Lung (tissue), 12 donors: ENCODE results near the gene PRR30. TPM values are rescaled to one million over a fixed set of nuclear protein-coding genes. Genes with fewer than 3 reads are reported as not detected.

ENCODE experiments used
- ATAC-seq: fragments of 200-7000 bp; cut with Tn5 transposase; one replicate; pipeline ENCODE4 v1.9.1; 2020; ENCODE audit warnings: moderate number of reproducible peaks; ENCODE audit not compliant: insufficient read depth, low FRiP score
- DNase-seq, 3 donors: peaks; one replicate each; pipeline ENCODE4 v3.0.0-alpha.2; 2013 to 2017
- H3K27ac ChIP-seq, 2 donors: one replicate each; pipeline ENCODE4 v1.5.1; 2013; ENCODE audit warnings: mild to moderate bottlenecking in 2 of 2, moderate library complexity in 2 of 2, control low read depth in 1 of 2, inconsistent platforms in 1 of 2, low read depth in 1 of 2, low read length in 1 of 2
- H3K27me3 ChIP-seq, 3 donors: one replicate each; pipeline ENCODE4 v1.5.1; 2013; ENCODE audit warnings: low read length in 2 of 3; ENCODE audit not compliant: control insufficient read depth in 3 of 3, insufficient read depth in 3 of 3
- H3K36me3 ChIP-seq, 4 donors: one replicate each; pipeline ENCODE4 v1.5.1; 2013; ENCODE audit warnings: low read length in 4 of 4, mild to moderate bottlenecking in 1 of 4, moderate library complexity in 1 of 4; ENCODE audit not compliant: control insufficient read depth in 4 of 4, insufficient read depth in 4 of 4
- H3K4me1 ChIP-seq, 5 donors: one replicate each; pipeline ENCODE4 v1.5.1; 2013; ENCODE audit warnings: low read length in 5 of 5, mild to moderate bottlenecking in 2 of 5, moderate library complexity in 1 of 5; ENCODE audit not compliant: control insufficient read depth in 5 of 5, insufficient read depth in 5 of 5
- H3K4me3 ChIP-seq: one replicate; pipeline ENCODE4 v1.5.1; 2013; ENCODE audit warnings: mild to moderate bottlenecking, control low read depth, moderate library complexity
- H3K9ac ChIP-seq, 2 donors: one replicate each; pipeline ENCODE4 v1.5.1; 2013; ENCODE audit warnings: low read length in 2 of 2, control low read depth in 1 of 2; ENCODE audit not compliant: insufficient read depth in 1 of 2
- H3K9me3 ChIP-seq, 4 donors: one replicate each; pipeline ENCODE4 v1.5.1; 2013; ENCODE audit warnings: low read length in 3 of 4, mild to moderate bottlenecking in 1 of 4, moderate library complexity in 1 of 4; ENCODE audit not compliant: control insufficient read depth in 4 of 4, insufficient read depth in 3 of 4
- WGBS, 2 donors: extraction: QIAGEN DNeasy Blood & Tissue Kit; methylation state at CpG; one replicate each; pipeline ENCODE4 v1.1.7; 2013; 5-methylcytosine and 5-hydroxymethylcytosine counted together
- polyA plus RNA-seq, 2 donors: library from polyadenylated mRNA; stranded (reverse); fragments of 200-250 nt; gene quantifications; one replicate each; pipeline ENCODE4 v1.2.1, GENCODE V29; 2013
- total RNA-seq, 2 donors: library from RNA; depleted of rRNA in 1 of 2; stranded (reverse); fragments of >200 nt in 1 of 2; gene quantifications; one replicate each; pipeline ENCODE4 v1.2.1, GENCODE V29; 2014 to 2021
- TF ChIP-seq, protein P1 (sequence below): IDR thresholded peaks from 2 replicates; pipeline ENCODE4 v1.5.1; 2012; ENCODE audit warnings: mild to moderate bottlenecking; ENCODE audit errors: control extremely low read depth, extremely low read depth
- donor health status: control.
- donor health status: control.
- donor health status: Bipolar disorder and iron deficiency.
- donor health status: healthy.
- donor health status: DM: yes; HTN: yes; CAD: no.

PRR30 gene
- total and polyA plus RNA-seq, 4 donors, result not detected

DNA sequence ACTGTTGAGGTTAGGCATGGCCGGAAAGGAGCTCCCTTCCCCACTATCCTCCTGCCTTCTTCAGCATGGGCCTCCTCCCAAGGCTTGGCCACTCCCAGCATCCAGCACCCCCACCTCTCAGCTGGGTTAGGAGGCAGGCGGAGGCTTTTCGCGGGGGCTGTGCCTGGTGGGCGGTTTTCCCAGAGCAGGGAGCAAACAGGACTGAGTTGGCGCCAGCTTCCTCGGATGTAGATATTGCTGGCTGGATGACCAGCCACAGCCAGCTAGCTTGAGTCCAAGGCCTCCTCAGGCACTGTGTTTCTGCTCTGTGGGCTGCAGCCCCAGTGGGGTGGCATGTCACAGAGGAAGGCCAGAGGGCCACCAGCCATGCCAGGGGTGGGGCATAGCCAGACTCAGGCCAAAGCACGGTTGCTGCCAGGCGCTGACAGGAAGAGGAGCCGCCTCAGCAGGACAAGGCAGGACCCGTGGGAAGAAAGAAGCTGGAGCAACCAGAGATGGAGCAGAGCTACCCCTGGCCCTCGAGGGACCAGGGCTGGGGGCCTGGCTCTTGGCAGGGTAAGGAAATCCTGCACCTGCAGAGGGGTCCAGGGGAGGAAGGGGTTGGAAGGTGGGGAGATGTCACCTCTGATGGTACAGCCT, 9.7 kb upstream of the PRR30 start, which contains the start of gene TCF23:
TSS of gene TCF23 (plus strand) at position 204 of the 639 bp plus-strand sequence. CDS start at position 334, 130 bp downstream.
- no peaks in the 10 kb centered on the region for H3K27me3 ChIP-seq
- DNase-seq (peak in 2 of 3 donors; percentile 37 to 42), ATAC-seq (no peak)
- 73 to 79% methylated on average over 12 of the region's 12 CpGs for WGBS, 2 donors
- no peaks in the 10 kb centered on the region for H3K36me3 ChIP-seq
- H3K4me1 ChIP-seq, result no peaks in the 10 kb centered on the region
- no peak within 1 kb of the TSS for H3K27ac ChIP-seq
- no peak within 1 kb of the TSS for H3K4me3 ChIP-seq
- TF ChIP-seq, protein P1, sequence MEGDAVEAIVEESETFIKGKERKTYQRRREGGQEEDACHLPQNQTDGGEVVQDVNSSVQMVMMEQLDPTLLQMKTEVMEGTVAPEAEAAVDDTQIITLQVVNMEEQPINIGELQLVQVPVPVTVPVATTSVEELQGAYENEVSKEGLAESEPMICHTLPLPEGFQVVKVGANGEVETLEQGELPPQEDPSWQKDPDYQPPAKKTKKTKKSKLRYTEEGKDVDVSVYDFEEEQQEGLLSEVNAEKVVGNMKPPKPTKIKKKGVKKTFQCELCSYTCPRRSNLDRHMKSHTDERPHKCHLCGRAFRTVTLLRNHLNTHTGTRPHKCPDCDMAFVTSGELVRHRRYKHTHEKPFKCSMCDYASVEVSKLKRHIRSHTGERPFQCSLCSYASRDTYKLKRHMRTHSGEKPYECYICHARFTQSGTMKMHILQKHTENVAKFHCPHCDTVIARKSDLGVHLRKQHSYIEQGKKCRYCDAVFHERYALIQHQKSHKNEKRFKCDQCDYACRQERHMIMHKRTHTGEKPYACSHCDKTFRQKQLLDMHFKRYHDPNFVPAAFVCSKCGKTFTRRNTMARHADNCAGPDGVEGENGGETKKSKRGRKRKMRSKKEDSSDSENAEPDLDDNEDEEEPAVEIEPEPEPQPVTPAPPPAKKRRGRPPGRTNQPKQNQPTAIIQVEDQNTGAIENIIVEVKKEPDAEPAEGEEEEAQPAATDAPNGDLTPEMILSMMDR, result no peak
- no peak within 1 kb of the TSS for H3K9ac ChIP-seq
- H3K9me3 ChIP-seq, result no peaks in the 10 kb centered on the region

DNA sequence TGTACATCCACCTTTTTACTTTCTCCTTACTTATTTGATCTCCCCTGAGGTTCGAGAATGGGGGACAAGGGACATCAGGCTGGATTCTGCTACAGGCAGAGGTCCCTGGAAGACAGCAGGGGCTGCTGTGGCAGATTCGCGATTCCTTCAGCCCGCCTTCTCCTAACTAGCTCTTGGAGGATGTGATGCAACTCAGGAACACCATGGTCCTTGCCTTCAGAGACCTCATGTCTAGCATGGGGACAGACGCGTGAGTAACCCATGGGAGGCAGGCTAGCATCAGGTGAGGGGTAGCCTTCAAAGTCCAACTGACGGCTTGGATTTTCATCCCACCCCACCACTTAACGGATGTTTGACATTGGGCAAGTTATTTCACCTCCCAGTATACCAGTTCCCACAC, 8.7 kb upstream of the PRR30 start:
- Histone ChIP-seq H3K4me3 (no peak overlapping the region), H3K36me3 (no peaks in the 10 kb centered on the region), H3K27me3 (peaks cover 0 to 2% (median 0%) of the 10 kb centered on the region in 3 donors), H3K9me3 (no peaks in the 10 kb centered on the region), H3K9ac (no peak overlapping the region), H3K27ac (no peak overlapping the region), H3K4me1 (no peaks in the 10 kb centered on the region)
- ATAC-seq, result no peak
- TF ChIP-seq, protein P1, result no peak
- WGBS, 2 donors, result 90 to 95% methylated on average over 8 of the region's 8 CpGs
- DNase-seq, result no peak

DNA sequence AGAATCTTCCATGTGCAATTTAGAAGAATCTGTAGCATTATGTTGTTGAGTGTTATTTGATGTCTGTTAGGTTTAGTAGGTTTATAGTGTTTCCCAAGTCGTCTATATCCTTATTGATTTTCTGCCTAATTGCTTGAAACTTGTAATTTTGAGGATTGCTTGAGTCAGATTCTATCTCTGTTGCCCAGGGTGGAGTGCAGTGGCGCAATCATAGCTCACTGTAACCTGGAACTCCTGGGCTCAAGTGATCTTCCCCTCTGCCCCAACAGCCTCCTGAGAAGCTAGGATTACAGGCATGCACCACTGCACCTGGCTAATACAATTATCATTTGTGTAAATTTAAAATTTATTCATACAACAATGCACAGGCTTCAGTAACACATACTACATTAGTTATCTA, 6.5 kb upstream of the PRR30 start:
- no peak for DNase-seq
- Histone ChIP-seq H3K4me1 (no peaks in the 10 kb centered on the region), H3K4me3 (no peak overlapping the region), H3K9me3 (no peaks in the 10 kb centered on the region), H3K27me3 (peaks cover 0 to 2% (median 0%) of the 10 kb centered on the region in 3 donors), H3K36me3 (no peaks in the 10 kb centered on the region), H3K9ac (no peak overlapping the region), H3K27ac (no peak overlapping the region)
- WGBS, 2 donors, result 81 to 89% methylated on average over 2 of the region's 2 CpGs
- no peak for ATAC-seq
- TF ChIP-seq, protein P1, result no peak

DNA sequence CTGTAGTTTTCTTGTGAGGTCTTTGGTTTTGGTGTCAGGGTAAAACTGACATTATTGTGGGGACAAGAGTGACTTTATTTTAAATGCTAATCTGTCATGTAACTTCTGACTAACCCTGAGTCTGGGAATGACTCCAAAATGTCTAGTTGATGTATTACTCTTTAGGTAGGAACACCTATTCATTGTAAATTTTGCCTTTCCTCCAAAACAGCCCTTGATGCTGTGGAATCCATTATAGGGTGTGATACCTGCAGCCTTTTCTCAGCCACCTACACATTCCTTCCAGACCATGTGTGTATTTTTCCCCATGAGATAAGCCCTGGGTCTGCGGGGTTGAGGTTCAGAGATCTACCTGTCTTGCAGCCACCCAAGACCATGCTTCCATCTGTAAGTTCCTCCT, 4.1 kb upstream of the PRR30 start:
- no peaks in the 10 kb centered on the region for H3K4me1 ChIP-seq
- WGBS, 2 donors, result 68 to 92% methylated on average over 1 of the region's 1 CpG

More for the DNA sequence above, 4.1 kb upstream of the PRR30 start:
- Histone ChIP-seq H3K9ac (no peak overlapping the region), H3K9me3 (no peaks in the 10 kb centered on the region), H3K36me3 (no peaks in the 10 kb centered on the region), H3K4me3 (no peak overlapping the region), H3K27ac (no peak overlapping the region), H3K27me3 (peaks cover 0 to 2% (median 0%) of the 10 kb centered on the region in 3 donors)
- DNase-seq (no peak), ATAC-seq (no peak)
- TF ChIP-seq, protein P1, result no peak
